Stimulated activated effector memory CD8-positive, alpha-beta T cell treated with anti-CD3 and anti-CD28 coated beads, Interleukin-12 subunit alpha, Interleukin-12 subunit beta, amount 100 ng/mL, for 72 hours (primary cell): Measurements from ENCODE around the gene CENPC.
"Not testable (repeated sequence)": the region's sequence is repeated elsewhere in the genome, so short reads cannot be mapped to it uniquely, and the experiment has no call there.

Experiments used
- ATAC-seq: fragments of 150-1000 bp; cut with Tn5 transposase; 2 replicates; pipeline ENCODE4 v1.10.0; 2021
- DNase-seq, 2 donors: peaks; one replicate each; pipeline ENCODE4 v3.0.0; 2021 to 2022; ENCODE audit warnings: low spot score in 2 of 2
- H3K27ac Mint-ChIP-seq: one replicate; pipeline ENCODE4 v1.8.0; 2022; ENCODE audit warnings: mild to moderate bottlenecking, mixed read lengths
- H3K36me3 Mint-ChIP-seq: one replicate; pipeline ENCODE4 v1.8.0; 2022; ENCODE audit warnings: mild to moderate bottlenecking, mixed read lengths
- H3K4me1 Mint-ChIP-seq: one replicate; pipeline ENCODE4 v1.8.0; 2022; ENCODE audit warnings: mixed read lengths
- H3K4me3 Mint-ChIP-seq: one replicate; pipeline ENCODE4 v1.8.0; 2022; ENCODE audit warnings: mild to moderate bottlenecking, mixed read lengths
- H3K9me3 Mint-ChIP-seq: one replicate; pipeline ENCODE4 v1.8.0; 2022; ENCODE audit warnings: mixed read lengths

The CENPC gene

GRCh38 chr4:67565284-67565683 lies 20.0 kb upstream of the CENPC start:
- DNase-seq, result no peak
- H3K36me3 Mint-ChIP-seq, result no peaks in the 10 kb centered on the region
- no peak for ATAC-seq
- H3K9me3 Mint-ChIP-seq, result no peaks in the 10 kb centered on the region
- no peak overlapping the region for H3K27ac Mint-ChIP-seq
- no peaks in the 10 kb centered on the region for H3K4me1 Mint-ChIP-seq
- H3K4me3 Mint-ChIP-seq, result no peak overlapping the region

GRCh38 chr4:67558493-67558892 lies 13.2 kb upstream of the CENPC start, which contains the start of gene STAP1:
Gene STAP1, plus strand, starts transcription at chr4:67558727. Its CDS starts 83 bp downstream, at chr4:67558810.
- no peak for ATAC-seq
- Mint-ChIP-seq H3K4me1 (peaks cover 6% of the 10 kb centered on the region), H3K27ac (no peak within 1 kb of the TSS), H3K9me3 (no peaks in the 10 kb centered on the region), H3K36me3 (no peaks in the 10 kb centered on the region), H3K4me3 (peak within 1 kb of the TSS; percentile 48)
- no peak for DNase-seq

GRCh38 chr4:67556436-67556835 lies 11.1 kb upstream of the CENPC start:
- H3K9me3 Mint-ChIP-seq, result no peaks in the 10 kb centered on the region
- H3K4me1 Mint-ChIP-seq, result peaks cover 6% of the 10 kb centered on the region
- DNase-seq (no peak), ATAC-seq (no peak)
- no peak overlapping the region for H3K27ac Mint-ChIP-seq
- no peaks in the 10 kb centered on the region for H3K36me3 Mint-ChIP-seq
- H3K4me3 Mint-ChIP-seq, result no peak overlapping the region

- Mint-ChIP-seq H3K4me3 (no peak overlapping the region), H3K36me3 (no peaks in the 10 kb centered on the region), H3K9me3 (no peaks in the 10 kb centered on the region), H3K4me1 (peaks cover 6% of the 10 kb centered on the region), H3K27ac (no peak overlapping the region)
- ATAC-seq, result no peak
- no peak for DNase-seq
Measured at GRCh38 chr4:67555447-67555846, 10.1 kb upstream of the CENPC start.

GRCh38 chr4:67554096-67554495 lies 8.8 kb upstream of the CENPC start:
- DNase-seq, result no peak
- ATAC-seq, result no peak
- Mint-ChIP-seq H3K4me1 (peaks cover 6% of the 10 kb centered on the region), H3K4me3 (no peak overlapping the region), H3K9me3 (no peaks in the 10 kb centered on the region), H3K36me3 (no peaks in the 10 kb centered on the region), H3K27ac (no peak overlapping the region)

GRCh38 chr4:67552146-67552792 lies 7.0 kb upstream of the CENPC start:
- not testable (repeated sequence) for H3K4me1 Mint-ChIP-seq, H3K9me3 Mint-ChIP-seq, H3K36me3 Mint-ChIP-seq, ATAC-seq, DNase-seq, H3K27ac Mint-ChIP-seq, H3K4me3 Mint-ChIP-seq

GRCh38 chr4:67550857-67551256 lies 5.6 kb upstream of the CENPC start:
- Mint-ChIP-seq H3K4me1 (no peaks in the 10 kb centered on the region), H3K27ac (no peak overlapping the region), H3K36me3 (no peaks in the 10 kb centered on the region), H3K9me3 (no peaks in the 10 kb centered on the region), H3K4me3 (no peak overlapping the region)
- ATAC-seq, result no peak
- DNase-seq, result no peak

GRCh38 chr4:67550451-67550850 lies 5.1 kb upstream of the CENPC start:
- no peaks in the 10 kb centered on the region for H3K9me3 Mint-ChIP-seq
- no peak overlapping the region for H3K27ac Mint-ChIP-seq
- no peak for ATAC-seq
- peaks cover under 1% of the 10 kb centered on the region for H3K36me3 Mint-ChIP-seq
- no peak overlapping the region for H3K4me3 Mint-ChIP-seq
- no peak for DNase-seq
- H3K4me1 Mint-ChIP-seq, result no peaks in the 10 kb centered on the region

- H3K27ac Mint-ChIP-seq, result no peak overlapping the region
- no peak for DNase-seq
- no peak for ATAC-seq
- no peaks in the 10 kb centered on the region for H3K4me1 Mint-ChIP-seq
- H3K36me3 Mint-ChIP-seq, result peaks cover 12% of the 10 kb centered on the region
- H3K4me3 Mint-ChIP-seq, result no peak overlapping the region
- H3K9me3 Mint-ChIP-seq, result no peaks in the 10 kb centered on the region
Measured at GRCh38 chr4:67549123-67549522, 3.8 kb upstream of the CENPC start.

- no peak overlapping the region for H3K4me3 Mint-ChIP-seq
- no peak overlapping the region for H3K27ac Mint-ChIP-seq
- no peak for ATAC-seq
- H3K9me3 Mint-ChIP-seq, result no peaks in the 10 kb centered on the region
- peaks cover 34% of the 10 kb centered on the region for H3K36me3 Mint-ChIP-seq
- no peak for DNase-seq
- peaks cover 18% of the 10 kb centered on the region for H3K4me1 Mint-ChIP-seq
Measured at GRCh38 chr4:67546971-67547370, 1.7 kb upstream of the CENPC start.

- peak overlapping the region; percentile 99 for H3K4me3 Mint-ChIP-seq
- no peak for DNase-seq
- no peaks in the 10 kb centered on the region for H3K9me3 Mint-ChIP-seq
- H3K4me1 Mint-ChIP-seq, result peaks cover 26% of the 10 kb centered on the region
- peaks cover 44% of the 10 kb centered on the region for H3K36me3 Mint-ChIP-seq
- peak overlapping the region; percentile 99 for H3K27ac Mint-ChIP-seq
- ATAC-seq, result no peak
Measured at GRCh38 chr4:67546004-67546356, 677 bp upstream of the CENPC start.

GRCh38 chr4:67542076-67542475 lies 3.2 kb downstream of the CENPC start:
- peak overlapping the region; percentile 99 for H3K27ac Mint-ChIP-seq
- DNase-seq (no peak), ATAC-seq (no peak)
- H3K4me1 Mint-ChIP-seq, result peaks cover 32% of the 10 kb centered on the region
- no peaks in the 10 kb centered on the region for H3K9me3 Mint-ChIP-seq
- peaks cover 83% of the 10 kb centered on the region for H3K36me3 Mint-ChIP-seq
- H3K4me3 Mint-ChIP-seq, result no peak overlapping the region

GRCh38 chr4:67539830-67540229 lies 5.5 kb downstream of the CENPC start:
- Mint-ChIP-seq H3K9me3 (no peaks in the 10 kb centered on the region), H3K4me3 (no peak overlapping the region), H3K36me3 (peaks cover 98% of the 10 kb centered on the region), H3K4me1 (peaks cover 46% of the 10 kb centered on the region), H3K27ac (no peak overlapping the region)
- no peak for ATAC-seq
- no peak for DNase-seq

GRCh38 chr4:67535280-67535840 lies 9.9 kb downstream of the CENPC start:
- peaks cover 36% of the 10 kb centered on the region for H3K4me1 Mint-ChIP-seq
- no peak overlapping the region for H3K4me3 Mint-ChIP-seq
- ATAC-seq, result peak; percentile 37
- no peaks in the 10 kb centered on the region for H3K9me3 Mint-ChIP-seq
- no peak for DNase-seq
- peaks cover 100% of the 10 kb centered on the region for H3K36me3 Mint-ChIP-seq
- no peak overlapping the region for H3K27ac Mint-ChIP-seq

GRCh38 chr4:67533112-67533511 lies 12.2 kb downstream of the CENPC start:
- Mint-ChIP-seq H3K36me3 (peaks cover 100% of the 10 kb centered on the region), H3K9me3 (no peaks in the 10 kb centered on the region), H3K4me1 (peaks cover 37% of the 10 kb centered on the region), H3K27ac (no peak overlapping the region), H3K4me3 (no peak overlapping the region)
- no peak for DNase-seq
- no peak for ATAC-seq

- not testable (repeated sequence) for H3K4me3 Mint-ChIP-seq, DNase-seq, ATAC-seq, H3K9me3 Mint-ChIP-seq, H3K27ac Mint-ChIP-seq
- Mint-ChIP-seq H3K4me1 (peaks cover 37% of the 10 kb centered on the region), H3K36me3 (peaks cover 100% of the 10 kb centered on the region)
Measured at GRCh38 chr4:67532397-67532796, 12.9 kb downstream of the CENPC start.
